Adrenal gland (tissue), 5 donors: Measurements from ENCODE around the gene ZC4H2.

Experiments
- CTCF ChIP-seq, 6 experiments: fragments of 450-650 bp in 4 of 6; fragments of 200-600 bp in 2 of 6; sonication (generic) in 1 of 6; IDR thresholded peaks; 1 replicate in 5 of 6; 2 replicates in 1 of 6; pipeline versions ENCODE4 v1.5.1 to v1.8.0; 2016 to 2021; ENCODE audit warnings: antibody characterized with exemption in 6 of 6, mild to moderate bottlenecking in 2 of 6, moderate library complexity in 1 of 6
- POLR2A ChIP-seq, 2 donors: fragments of 450-650 bp; IDR thresholded peaks; one replicate each; pipeline ENCODE4 v1.6.1; 2017; ENCODE audit warnings: antibody characterized with exemption in 2 of 2, mild to moderate bottlenecking in 2 of 2, moderate library complexity in 1 of 2
- donor health status: DM: no; HTN: no; CAD: no.

DNA sequence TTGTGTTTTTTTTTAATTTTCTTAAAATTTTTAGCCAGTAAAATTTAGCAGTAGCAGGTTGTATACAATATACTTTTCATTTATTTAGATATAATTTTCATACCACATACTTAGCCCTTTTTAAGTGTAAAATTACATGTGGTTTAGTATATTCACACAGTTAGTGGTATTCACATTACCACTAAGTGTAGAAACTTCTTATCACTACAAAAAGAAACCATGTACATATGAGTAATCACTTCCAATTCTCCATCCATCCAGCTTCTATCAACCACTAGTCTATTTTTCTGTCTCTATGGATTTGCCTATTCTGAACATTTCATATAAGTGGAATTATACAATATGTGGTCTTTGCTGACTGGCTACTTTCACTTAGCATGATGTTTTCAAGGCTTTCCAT is 109.0 kb downstream of the ZC4H2 start:
- TF ChIP-seq CTCF (IDR thresholded peaks at IDR 0.05): no peak
- TF ChIP-seq POLR2A (IDR thresholded peaks at IDR 0.05): no peak
